ENCODE results near the gene CNP. TPM values are rescaled to one million over a fixed set of nuclear protein-coding genes. Genes with fewer than 3 reads are reported as not detected.

CNP gene
- total RNA-seq, 1 experiment from 2014 or later: 79.9 TPM

DNA sequence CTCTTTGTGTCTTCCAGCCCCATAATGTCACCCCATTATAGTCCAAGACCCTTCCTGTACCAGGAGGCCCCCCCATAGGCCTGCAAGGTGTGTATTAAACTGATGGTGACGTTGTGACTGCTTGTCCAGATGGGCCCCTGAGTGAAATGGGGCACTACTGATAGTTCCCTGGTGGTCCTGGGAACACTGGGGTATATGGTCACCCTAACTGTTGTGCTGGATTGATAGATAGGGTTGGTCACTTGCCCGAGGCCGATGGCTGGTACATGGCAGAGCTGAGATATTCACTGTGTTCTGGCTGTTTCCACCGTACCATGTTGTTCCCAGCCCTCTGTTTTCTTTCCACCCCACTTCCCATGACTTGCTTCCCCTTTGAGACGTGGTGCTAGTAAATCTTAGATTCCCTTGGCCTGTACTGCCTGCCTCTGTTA, 4.3 kb downstream of the CNP start:
- Histone ChIP-seq H3K4me1 (ENCODE audit: control insufficient read depth, insufficient read depth, low read length) (peaks cover 27% of the 10 kb centered on the region), H3K4me3 (ENCODE audit: low read depth in 2 of 2, low read length in 2 of 2) (no peak overlapping the region), H3K27ac (ENCODE audit: low read length) (no peak overlapping the region), H3K27me3 (ENCODE audit: control insufficient read depth, insufficient read depth, low read length) (no peaks in the 10 kb centered on the region), H3K9me3 (ENCODE audit: control insufficient read depth, insufficient read depth, low read depth, low read length) (no peaks in the 10 kb centered on the region), H3K36me3 (ENCODE audit: control insufficient read depth, insufficient read depth, low read length) (no peaks in the 10 kb centered on the region; the same call in 1 of the 2 replicates)
- TF ChIP-seq POLR2AphosphoS5 (IDR thresholded peaks at IDR 0.05; ENCODE audit: low read depth, low read length): 0 out of 2 replicates have a peak, but pooled peaks have one; percentile 30
- TF ChIP-seq TCF7L2 (IDR thresholded peaks at IDR 0.05; ENCODE audit: low read depth, low read length): no peak
- no peak for TF ChIP-seq SIN3A (IDR thresholded peaks at IDR 0.05; ENCODE audit: borderline replicate concordance, insufficient read depth, low read depth, low read length)
- CTCF ChIA-PET: no interaction called here
- in situ Hi-C loops (cut with HindIII; ENCODE audit: low pct_unique_long_range_greater_than_20kb, low sequenced_read_pairs): no loop called here
- intact Hi-C loops (cut with micrococcal nuclease; ENCODE audit: unreplicated experiment): no loop called here
- POLR2A ChIA-PET: no interaction called here
- DNase-seq (ENCODE audit: low read depth, low spot score): no peak
- no peak for ATAC-seq
- no TSS peak for BruUV-seq (replicated peaks)

DNA sequence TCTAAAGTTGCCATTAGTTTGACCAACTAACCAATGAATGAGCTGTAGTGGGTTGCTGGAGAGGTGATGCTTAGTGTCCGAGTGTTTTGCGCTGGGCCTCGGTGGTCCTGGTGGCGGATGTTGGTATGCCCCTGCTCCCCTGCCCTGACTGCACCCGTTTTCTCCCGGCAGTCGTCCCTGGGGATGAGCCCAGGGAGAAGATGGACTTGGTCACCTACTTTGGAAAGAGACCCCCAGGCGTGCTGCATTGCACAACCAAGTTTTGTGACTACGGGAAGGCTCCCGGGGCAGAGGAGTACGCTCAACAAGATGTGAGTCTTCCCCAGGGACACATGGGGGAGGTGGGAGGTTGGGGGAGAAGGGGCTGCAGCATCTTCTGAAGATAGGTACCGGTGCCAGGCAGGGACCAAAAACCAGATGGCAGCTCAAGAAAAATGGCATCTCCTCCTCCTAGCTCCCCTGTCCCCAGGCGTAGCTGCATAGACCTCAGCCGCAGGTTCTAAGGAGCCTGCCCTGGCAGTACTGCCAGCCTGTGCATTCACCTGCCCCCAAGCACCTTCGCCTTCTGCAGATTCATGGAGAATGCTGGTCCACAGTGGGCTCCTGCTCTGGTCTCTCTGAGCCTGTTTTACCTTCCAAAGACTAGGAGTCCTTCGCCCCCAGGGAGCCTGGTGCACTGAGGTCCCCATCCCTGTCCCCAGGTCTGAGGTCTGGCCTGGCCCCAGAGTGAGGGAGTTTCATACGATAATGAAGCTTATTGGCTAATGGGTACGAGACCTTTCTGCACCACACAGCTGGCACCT, 5.3 kb downstream of the CNP start:
- no peaks in the 10 kb centered on the region for H3K27me3 ChIP-seq (ENCODE audit: control insufficient read depth, insufficient read depth, low read length)
- intact Hi-C loops (cut with micrococcal nuclease; ENCODE audit: unreplicated experiment): no loop called here
- no peak overlapping the region for H3K27ac ChIP-seq (ENCODE audit: low read length)
- in situ Hi-C loops (cut with HindIII; ENCODE audit: low pct_unique_long_range_greater_than_20kb, low sequenced_read_pairs): no loop called here
- H3K4me1 ChIP-seq (ENCODE audit: control insufficient read depth, insufficient read depth, low read length): peaks cover 25% of the 10 kb centered on the region
- TF ChIP-seq, protein P1, sequence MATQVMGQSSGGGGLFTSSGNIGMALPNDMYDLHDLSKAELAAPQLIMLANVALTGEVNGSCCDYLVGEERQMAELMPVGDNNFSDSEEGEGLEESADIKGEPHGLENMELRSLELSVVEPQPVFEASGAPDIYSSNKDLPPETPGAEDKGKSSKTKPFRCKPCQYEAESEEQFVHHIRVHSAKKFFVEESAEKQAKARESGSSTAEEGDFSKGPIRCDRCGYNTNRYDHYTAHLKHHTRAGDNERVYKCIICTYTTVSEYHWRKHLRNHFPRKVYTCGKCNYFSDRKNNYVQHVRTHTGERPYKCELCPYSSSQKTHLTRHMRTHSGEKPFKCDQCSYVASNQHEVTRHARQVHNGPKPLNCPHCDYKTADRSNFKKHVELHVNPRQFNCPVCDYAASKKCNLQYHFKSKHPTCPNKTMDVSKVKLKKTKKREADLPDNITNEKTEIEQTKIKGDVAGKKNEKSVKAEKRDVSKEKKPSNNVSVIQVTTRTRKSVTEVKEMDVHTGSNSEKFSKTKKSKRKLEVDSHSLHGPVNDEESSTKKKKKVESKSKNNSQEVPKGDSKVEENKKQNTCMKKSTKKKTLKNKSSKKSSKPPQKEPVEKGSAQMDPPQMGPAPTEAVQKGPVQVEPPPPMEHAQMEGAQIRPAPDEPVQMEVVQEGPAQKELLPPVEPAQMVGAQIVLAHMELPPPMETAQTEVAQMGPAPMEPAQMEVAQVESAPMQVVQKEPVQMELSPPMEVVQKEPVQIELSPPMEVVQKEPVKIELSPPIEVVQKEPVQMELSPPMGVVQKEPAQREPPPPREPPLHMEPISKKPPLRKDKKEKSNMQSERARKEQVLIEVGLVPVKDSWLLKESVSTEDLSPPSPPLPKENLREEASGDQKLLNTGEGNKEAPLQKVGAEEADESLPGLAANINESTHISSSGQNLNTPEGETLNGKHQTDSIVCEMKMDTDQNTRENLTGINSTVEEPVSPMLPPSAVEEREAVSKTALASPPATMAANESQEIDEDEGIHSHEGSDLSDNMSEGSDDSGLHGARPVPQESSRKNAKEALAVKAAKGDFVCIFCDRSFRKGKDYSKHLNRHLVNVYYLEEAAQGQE (IDR thresholded peaks at IDR 0.05; ENCODE audit: insufficient read depth in 1 of 2, low read depth in 2 of 2, low read length in 1 of 2): no peak
- TF ChIP-seq POLR2AphosphoS5 (IDR thresholded peaks at IDR 0.05; ENCODE audit: low read depth, low read length): no peak
- no peak for TF ChIP-seq SIN3A (IDR thresholded peaks at IDR 0.05; ENCODE audit: borderline replicate concordance, insufficient read depth, low read depth, low read length)
- no peak for TF ChIP-seq TCF7L2 (IDR thresholded peaks at IDR 0.05; ENCODE audit: low read depth, low read length)
- TF ChIP-seq, protein P2, sequence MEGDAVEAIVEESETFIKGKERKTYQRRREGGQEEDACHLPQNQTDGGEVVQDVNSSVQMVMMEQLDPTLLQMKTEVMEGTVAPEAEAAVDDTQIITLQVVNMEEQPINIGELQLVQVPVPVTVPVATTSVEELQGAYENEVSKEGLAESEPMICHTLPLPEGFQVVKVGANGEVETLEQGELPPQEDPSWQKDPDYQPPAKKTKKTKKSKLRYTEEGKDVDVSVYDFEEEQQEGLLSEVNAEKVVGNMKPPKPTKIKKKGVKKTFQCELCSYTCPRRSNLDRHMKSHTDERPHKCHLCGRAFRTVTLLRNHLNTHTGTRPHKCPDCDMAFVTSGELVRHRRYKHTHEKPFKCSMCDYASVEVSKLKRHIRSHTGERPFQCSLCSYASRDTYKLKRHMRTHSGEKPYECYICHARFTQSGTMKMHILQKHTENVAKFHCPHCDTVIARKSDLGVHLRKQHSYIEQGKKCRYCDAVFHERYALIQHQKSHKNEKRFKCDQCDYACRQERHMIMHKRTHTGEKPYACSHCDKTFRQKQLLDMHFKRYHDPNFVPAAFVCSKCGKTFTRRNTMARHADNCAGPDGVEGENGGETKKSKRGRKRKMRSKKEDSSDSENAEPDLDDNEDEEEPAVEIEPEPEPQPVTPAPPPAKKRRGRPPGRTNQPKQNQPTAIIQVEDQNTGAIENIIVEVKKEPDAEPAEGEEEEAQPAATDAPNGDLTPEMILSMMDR (IDR thresholded peaks at IDR 0.05): no peak
- DNase-seq (ENCODE audit: low read depth, low spot score) (no peak), ATAC-seq (no peak)
- no TSS peak for BruUV-seq (replicated peaks)
- no peaks in the 10 kb centered on the region for H3K9me3 ChIP-seq (ENCODE audit: control insufficient read depth, insufficient read depth, low read depth, low read length)
- ChIA-PET CTCF (interaction anchor here (0.7 to 1.3 kb wide), 2 partner anchors 8 to 107 kb away, joined by 3 to 8 read pairs; no protein-coding TSS in a partner anchor), POLR2A (interaction anchor here (1.0 kb wide), 1 partner anchor 10 kb away, joined by 3 read pairs; no protein-coding TSS in a partner anchor)
- H3K36me3 ChIP-seq (ENCODE audit: control insufficient read depth, insufficient read depth, low read length): no peaks in the 10 kb centered on the region
- no peak overlapping the region for H3K4me3 ChIP-seq (ENCODE audit: low read depth in 2 of 2, low read length in 2 of 2)

Measured in Panc1 (cell line).